Astrocyte of the cerebellum (primary cell): ENCODE measurements around the gene ZDHHC9.

Source experiments
- DNase-seq: peaks from one replicate; pipeline ENCODE4 v3.0.0-alpha.2; 2011; ENCODE audit warnings: low read depth
- H3K4me3 ChIP-seq: 2 replicates; pipeline ENCODE4 v1.5.1; 2011; ENCODE audit warnings: mild to moderate bottlenecking, low read depth, low read length, moderate library complexity
- CTCF ChIP-seq: IDR thresholded peaks from 2 replicates; pipeline ENCODE4 v1.5.1; 2012; ENCODE audit warnings: low read length, low read depth, moderate library complexity, mild to moderate bottlenecking; ENCODE audit errors: missing control alignments
- in situ Hi-C: cut with HindIII; loops from 2 replicates; pipeline ENCODE4 v1.10.0; 2017; ENCODE audit warnings: low sequenced_read_pairs

Gene ZDHHC9

GRCh38 chrX:129790146-129790545, 53.5 kb downstream of the ZDHHC9 start:
- TF ChIP-seq CTCF: no peak
- in situ Hi-C loops: no loop called here
- no peak for DNase-seq

GRCh38 chrX:129788527-129788926, 55.2 kb downstream of the ZDHHC9 start:
- DNase-seq: no peak
- in situ Hi-C loops: no loop called here
- H3K4me3 ChIP-seq: no peak overlapping the region
- no peak for TF ChIP-seq CTCF

More at GRCh38 chrX:129790146-129790545, 53.5 kb downstream of the ZDHHC9 start:
- no peak overlapping the region for H3K4me3 ChIP-seq

- H3K4me3 ChIP-seq: no peak overlapping the region
- no peak for DNase-seq
- in situ Hi-C loops: no loop called here
- TF ChIP-seq CTCF: no peak
Observed at GRCh38 chrX:129787336-129788055, 56.2 kb downstream of the ZDHHC9 start.

GRCh38 chrX:129786210-129786651, 57.5 kb downstream of the ZDHHC9 start:
- in situ Hi-C loops: no loop called here
- H3K4me3 ChIP-seq: no peak overlapping the region
- no peak for DNase-seq
- no peak for TF ChIP-seq CTCF

GRCh38 chrX:129785160-129785947, 58.3 kb downstream of the ZDHHC9 start:
- H3K4me3 ChIP-seq: no peak overlapping the region
- in situ Hi-C loops: no loop called here

GRCh38 chrX:129784371-129784770, 59.3 kb downstream of the ZDHHC9 start:
- no peak for TF ChIP-seq CTCF
- H3K4me3 ChIP-seq: no peak overlapping the region
- in situ Hi-C loops: no loop called here
- no peak for DNase-seq

More at GRCh38 chrX:129785160-129785947, 58.3 kb downstream of the ZDHHC9 start:
- no peak for DNase-seq
- no peak for TF ChIP-seq CTCF
